IMR-90 (cell line): ENCODE measurements around the gene SMCO3.

Experiments
- MAFK ChIP-seq: IDR thresholded peaks from 2 replicates; pipeline ENCODE4 v1.6.1; 2012; ENCODE audit warnings: low read depth, low read length, improper control_type of control experiment
- POLR2A ChIP-seq: IDR thresholded peaks from 2 replicates; pipeline ENCODE4 v1.6.1; 2012; ENCODE audit warnings: mild to moderate bottlenecking, low read depth, low read length
- SMC3 ChIP-seq: fragments of 150-350 bp; IDR thresholded peaks from 2 replicates; pipeline ENCODE4 v1.6.1; 2016; ENCODE audit warnings: low read depth, mild to moderate bottlenecking, antibody characterized with exemption, low read length, moderate library complexity
- TF ChIP-seq, protein P1 (sequence below): conservative IDR thresholded peaks from 2 replicates; pipeline ENCODE4 v1.5.1; 2012; ENCODE audit warnings: mild to moderate bottlenecking, low read depth, low read length, improper control_type of control experiment

GRCh38 chr12:14772946-14773345, 41.0 kb downstream of the SMCO3 start:
- TF ChIP-seq, protein P1, sequence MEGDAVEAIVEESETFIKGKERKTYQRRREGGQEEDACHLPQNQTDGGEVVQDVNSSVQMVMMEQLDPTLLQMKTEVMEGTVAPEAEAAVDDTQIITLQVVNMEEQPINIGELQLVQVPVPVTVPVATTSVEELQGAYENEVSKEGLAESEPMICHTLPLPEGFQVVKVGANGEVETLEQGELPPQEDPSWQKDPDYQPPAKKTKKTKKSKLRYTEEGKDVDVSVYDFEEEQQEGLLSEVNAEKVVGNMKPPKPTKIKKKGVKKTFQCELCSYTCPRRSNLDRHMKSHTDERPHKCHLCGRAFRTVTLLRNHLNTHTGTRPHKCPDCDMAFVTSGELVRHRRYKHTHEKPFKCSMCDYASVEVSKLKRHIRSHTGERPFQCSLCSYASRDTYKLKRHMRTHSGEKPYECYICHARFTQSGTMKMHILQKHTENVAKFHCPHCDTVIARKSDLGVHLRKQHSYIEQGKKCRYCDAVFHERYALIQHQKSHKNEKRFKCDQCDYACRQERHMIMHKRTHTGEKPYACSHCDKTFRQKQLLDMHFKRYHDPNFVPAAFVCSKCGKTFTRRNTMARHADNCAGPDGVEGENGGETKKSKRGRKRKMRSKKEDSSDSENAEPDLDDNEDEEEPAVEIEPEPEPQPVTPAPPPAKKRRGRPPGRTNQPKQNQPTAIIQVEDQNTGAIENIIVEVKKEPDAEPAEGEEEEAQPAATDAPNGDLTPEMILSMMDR, result no peak
- TF ChIP-seq SMC3 (no peak), POLR2A (no peak), MAFK (no peak)
